GM13977 (cell line): Measurements from ENCODE around the gene SFXN2.
"Not testable (repeated sequence)": the region's sequence is repeated elsewhere in the genome, so short reads cannot be mapped to it uniquely, and the experiment has no call there.

Source experiments
- DNase-seq: peaks from one replicate; pipeline ENCODE4 v3.0.0; 2012; ENCODE audit warnings: low spot score
- CTCF ChIP-seq: IDR thresholded peaks from 2 replicates; pipeline ENCODE4 v1.5.1; 2012; ENCODE audit warnings: mild to moderate bottlenecking, control low read depth; ENCODE audit not compliant: insufficient read depth; ENCODE audit errors: extremely low read depth, missing control alignments
- in situ Hi-C: fragments of 300-500 bp; cut with MboI; formaldehyde crosslinking; loops from one replicate; pipeline ENCODE4 v1.12.0; 2022; ENCODE audit warnings: low sequenced_read_pairs, low pct_unique_long_range_greater_than_20kb, mixed read lengths, inconsistent platforms; ENCODE audit not compliant: unreplicated experiment

SFXN2 gene, protein sequence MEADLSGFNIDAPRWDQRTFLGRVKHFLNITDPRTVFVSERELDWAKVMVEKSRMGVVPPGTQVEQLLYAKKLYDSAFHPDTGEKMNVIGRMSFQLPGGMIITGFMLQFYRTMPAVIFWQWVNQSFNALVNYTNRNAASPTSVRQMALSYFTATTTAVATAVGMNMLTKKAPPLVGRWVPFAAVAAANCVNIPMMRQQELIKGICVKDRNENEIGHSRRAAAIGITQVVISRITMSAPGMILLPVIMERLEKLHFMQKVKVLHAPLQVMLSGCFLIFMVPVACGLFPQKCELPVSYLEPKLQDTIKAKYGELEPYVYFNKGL

GRCh38 chr10:102714621-102715455 is at the start of gene SFXN2:
Gene SFXN2 (plus strand): TSS chr10:102714636. CDS start chr10:102726637, 12,001 bp downstream.
- DNase-seq = peak; percentile 42
- in situ Hi-C loops = no loop called here
- TF ChIP-seq CTCF = peak; percentile 39

DNA sequence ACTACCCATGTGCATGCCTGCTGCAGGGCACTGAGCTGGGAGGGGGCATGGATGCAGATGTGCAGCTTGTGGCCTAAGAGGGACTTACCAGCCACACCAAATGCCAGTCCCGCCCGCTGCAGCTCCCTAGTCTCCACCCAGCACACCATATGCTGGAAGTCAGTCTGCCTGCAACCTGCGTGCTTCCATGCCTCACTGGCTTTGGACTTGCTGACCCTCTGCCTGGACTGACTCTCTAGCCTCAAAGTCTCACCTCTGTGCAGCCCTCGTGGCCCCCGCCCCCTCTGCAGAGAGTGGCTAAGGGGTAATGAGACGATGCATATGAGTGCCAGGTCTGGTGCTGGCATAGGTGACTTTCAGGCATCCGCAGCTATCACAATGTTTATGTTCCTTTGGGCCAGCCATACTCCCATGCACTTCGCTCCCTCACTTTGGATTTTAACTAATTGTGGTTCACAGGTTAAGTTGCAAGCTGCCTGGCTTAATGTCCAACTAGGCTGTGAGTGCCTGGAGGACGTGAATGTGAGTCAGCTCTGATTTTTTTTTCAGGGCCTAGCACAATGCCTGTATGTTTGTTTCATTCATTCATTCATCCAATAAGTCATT is 48.4 kb upstream of the SFXN2 start:
- in situ Hi-C loops = no loop called here
- no peak for DNase-seq
- no peak for TF ChIP-seq CTCF

GRCh38 chr10:102667411-102667810 is 47.0 kb upstream of the SFXN2 start:
- in situ Hi-C loops, DNase-seq: not testable (repeated sequence)

DNA sequence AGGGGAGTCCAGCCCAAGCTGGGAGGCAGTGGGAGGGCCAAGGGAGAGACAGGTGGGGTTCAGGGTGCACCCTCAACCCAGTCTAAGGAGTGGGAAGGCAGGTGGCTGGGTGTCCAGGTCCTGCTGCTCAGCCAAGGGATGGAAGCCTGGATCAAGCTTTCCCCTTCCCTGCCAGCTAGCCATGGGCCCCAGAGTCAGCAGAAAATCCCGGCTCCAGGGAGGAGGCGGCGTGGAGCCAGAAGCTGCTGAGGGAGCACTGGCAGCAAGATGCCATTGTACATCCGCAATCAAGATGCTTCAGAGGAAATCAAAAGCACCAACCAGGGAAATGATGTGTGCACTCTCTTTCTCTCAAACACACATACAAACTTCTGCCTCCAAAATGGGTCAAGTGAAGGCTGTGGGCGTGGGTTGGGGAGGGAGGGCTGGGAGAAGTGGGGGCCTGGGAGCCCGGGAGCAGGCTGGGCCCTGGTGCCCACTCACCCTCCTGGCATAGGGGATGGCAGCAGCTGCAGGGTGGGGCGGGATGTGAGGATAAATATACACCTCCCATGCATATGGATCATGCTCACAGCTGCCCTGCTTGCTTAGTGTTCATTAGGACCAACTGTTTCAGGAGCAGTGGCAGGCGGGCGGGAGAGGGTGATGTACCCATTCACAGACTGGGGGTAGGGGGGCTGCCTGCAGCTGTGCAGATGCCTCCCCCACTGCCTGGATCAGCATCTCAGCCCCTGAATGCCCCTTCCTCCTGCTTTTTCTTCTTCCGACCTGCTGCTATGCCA is 45.9 kb upstream of the SFXN2 start:
- in situ Hi-C loops = no loop called here
- TF ChIP-seq CTCF = no peak
- no peak for DNase-seq

DNA sequence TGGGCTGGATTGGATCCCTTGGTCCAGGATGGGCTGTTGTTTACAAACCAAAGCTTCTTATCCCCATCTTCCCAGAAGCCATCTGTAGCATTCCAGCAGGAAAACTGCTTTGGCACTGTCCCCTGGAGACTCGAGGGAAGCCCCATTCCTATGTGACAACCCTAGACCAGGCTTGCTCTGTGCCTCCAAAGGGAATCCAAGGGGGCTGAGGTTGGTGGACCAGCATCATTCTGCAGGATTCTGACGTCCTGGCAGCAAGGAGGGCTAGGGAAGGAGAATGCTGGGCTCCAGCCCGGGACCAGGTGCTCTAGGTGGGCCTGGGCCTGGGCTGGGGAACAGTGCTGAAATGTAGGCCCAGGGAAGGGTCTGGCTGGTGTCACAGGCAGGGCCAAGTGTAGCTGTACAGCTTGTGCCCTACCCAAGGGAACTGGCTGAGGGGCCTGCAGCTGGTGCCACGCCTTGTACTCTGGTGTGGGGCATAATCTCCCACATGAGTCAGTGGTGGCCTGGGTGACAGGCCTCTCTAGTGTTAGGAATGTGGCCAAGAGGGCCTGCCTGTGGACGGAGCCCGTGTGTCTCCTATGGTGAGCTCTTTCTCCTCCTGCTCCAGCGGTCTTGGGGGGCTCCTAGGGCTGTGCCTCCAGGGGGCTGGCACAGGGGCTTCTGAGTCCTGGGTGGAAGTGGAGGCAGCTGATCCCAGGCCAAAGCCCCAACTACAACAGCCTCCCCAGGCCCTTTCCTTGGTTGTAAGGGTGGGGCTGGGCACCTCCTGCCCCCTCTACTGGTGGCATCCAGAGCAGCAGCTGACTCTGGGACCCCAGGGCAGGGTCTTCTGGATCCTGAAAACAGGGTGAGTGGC is 45.0 kb upstream of the SFXN2 start:
- DNase-seq = no peak
- TF ChIP-seq CTCF = peak; percentile 48
- in situ Hi-C loops = no loop called here

GRCh38 chr10:102670065-102670670 is 44.3 kb upstream of the SFXN2 start:
- in situ Hi-C loops = no loop called here
- DNase-seq = no peak
- TF ChIP-seq CTCF = no peak
